Pancreas (tissue), 10 donors: ENCODE results near the gene MRM3. TPM values are rescaled to one million over a fixed set of nuclear protein-coding genes. Genes with fewer than 3 reads are reported as not detected.
A peak's percentile ranks its signal among the peaks of the same experiment; 100 is the strongest.
"Not testable (repeated sequence)": the region's sequence is repeated elsewhere in the genome, so short reads cannot be mapped to it uniquely, and the experiment has no call there.

Experiments used
- ATAC-seq, 4 donors: fragments of 200-7000 bp; cut with Tn5 transposase; one replicate each; pipeline versions ENCODE4 v1.8.0 to v1.9.1; 2020; ENCODE audit warnings: mild to moderate bottlenecking in 4 of 4, moderate library complexity in 4 of 4
- DNase-seq, 6 donors: peaks; one replicate each; pipeline ENCODE4 v3.0.0-alpha.2; 2020
- FAIRE-seq: peaks from 2 replicates; lab custom pipeline; 2012; peaks lifted over from hg19 to GRCh38; lab: Jason Lieb, UNC
- H3K27ac ChIP-seq, 4 donors: fragments of 200-600 bp; sonication (generic); 1 replicate in 3 of 4; 2 replicates in 1 of 4; pipeline versions ENCODE4 v1.5.0 to v1.8.0; 2020
- H3K27me3 ChIP-seq, 4 donors: fragments of 200-600 bp; one replicate each; pipeline ENCODE4 v1.8.0; 2021
- H3K36me3 ChIP-seq, 3 donors: fragments of 200-600 bp; sonication (generic) in 1 of 3; one replicate each; pipeline versions ENCODE4 v1.5.0 to v1.8.0; 2020 to 2021
- H3K4me1 ChIP-seq, 3 donors: fragments of 200-600 bp; one replicate each; pipeline ENCODE4 v1.8.0; 2021
- H3K4me3 ChIP-seq, 4 donors: fragments of 200-600 bp; sonication (generic) in 2 of 4; one replicate each; pipeline versions ENCODE4 v1.5.0 to v1.8.0; 2020 to 2021
- H3K9me3 ChIP-seq, 4 donors: fragments of 200-600 bp; one replicate each; pipeline ENCODE4 v1.8.0; 2021
- WGBS, 2 donors: extraction: QIAGEN DNeasy Blood & Tissue Kit; methylation state at CpG; one replicate each; pipeline ENCODE4 v1.1.7; 2013; 5-methylcytosine and 5-hydroxymethylcytosine counted together
- intact Hi-C, 3 donors: fragments of 100-400 bp; cut with DNase I; formaldehyde crosslinking; loops; one replicate each; pipeline versions ENCODE4 v1.11.1 to v1.14.2; 2022
- polyA plus RNA-seq, 2 donors: library from polyadenylated mRNA; stranded (reverse); fragments of 200-250 nt; gene quantifications; one replicate each; pipeline ENCODE4 v1.2.3, GENCODE V29; 2013
- total RNA-seq, 6 donors: library from RNA; stranded (reverse); fragmentation: NEBNext Ultra II Directional in 4 of 6; extraction: Animal tissue kit (Norgen Biotek cat#: 25700) in 4 of 6; gene quantifications; one replicate each; pipeline versions ENCODE4 v1.2.1 to v1.2.4, GENCODE V29; 2021 to 2023
- TF ChIP-seq, protein P1 (sequence below), 4 donors: fragments of 200-600 bp; sonication (generic) in 3 of 4; IDR thresholded peaks; one replicate each; pipeline versions ENCODE4 v1.5.0 to v1.8.0; 2021; ENCODE audit warnings: antibody characterized with exemption in 4 of 4
- donor health status: healthy with polysubstance abuse.
- donor health status: DM: no; HTN: no; CAD: no; lungs with moderate emphysema.
- donor health status: DM: no; HTN: no; CAD: no.
- donor health status: control.
- donor health status: control.
- donor health status: Bipolar disorder and iron deficiency.
- donor health status: DM: yes; HTN: yes; CAD: no.
- donor health status: DM: no; HTN: no; CAD: no.
- donor health status: DM: no; HTN: no; CAD: no.
- donor health status: DM: yes; HTN: yes; CAD: no.

MRM3 gene
- total and polyA plus RNA-seq, 8 donors = 11.3 to 19.1 (median 13.9) TPM

DNA sequence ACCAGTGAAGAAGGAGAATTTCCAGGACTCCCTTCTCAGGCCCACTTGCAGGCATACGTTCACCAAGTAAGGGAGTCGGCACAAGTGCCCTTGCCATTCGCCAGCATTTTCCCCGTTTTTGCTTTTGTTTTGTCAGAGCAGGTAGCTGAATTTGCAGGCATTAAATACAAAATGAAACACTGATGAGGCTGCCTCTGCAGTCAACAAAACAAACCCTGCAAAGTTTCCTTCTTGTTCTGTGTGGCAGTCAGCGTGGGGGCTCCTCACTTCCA is 7.9 kb upstream of the MRM3 start:
- FAIRE-seq (no peak), ATAC-seq (no peak), DNase-seq (no peak)
- H3K4me3 ChIP-seq = no peak overlapping the region
- H3K27me3 ChIP-seq = no peaks in the 10 kb centered on the region
- peaks cover 4 to 66% (median 41%) of the 10 kb centered on the region in 3 donors for H3K36me3 ChIP-seq
- no peak overlapping the region for H3K27ac ChIP-seq
- H3K9me3 ChIP-seq = no peaks in the 10 kb centered on the region
- H3K4me1 ChIP-seq = peaks cover 0 to 6% (median 0%) of the 10 kb centered on the region in 3 donors
- TF ChIP-seq, protein P1, sequence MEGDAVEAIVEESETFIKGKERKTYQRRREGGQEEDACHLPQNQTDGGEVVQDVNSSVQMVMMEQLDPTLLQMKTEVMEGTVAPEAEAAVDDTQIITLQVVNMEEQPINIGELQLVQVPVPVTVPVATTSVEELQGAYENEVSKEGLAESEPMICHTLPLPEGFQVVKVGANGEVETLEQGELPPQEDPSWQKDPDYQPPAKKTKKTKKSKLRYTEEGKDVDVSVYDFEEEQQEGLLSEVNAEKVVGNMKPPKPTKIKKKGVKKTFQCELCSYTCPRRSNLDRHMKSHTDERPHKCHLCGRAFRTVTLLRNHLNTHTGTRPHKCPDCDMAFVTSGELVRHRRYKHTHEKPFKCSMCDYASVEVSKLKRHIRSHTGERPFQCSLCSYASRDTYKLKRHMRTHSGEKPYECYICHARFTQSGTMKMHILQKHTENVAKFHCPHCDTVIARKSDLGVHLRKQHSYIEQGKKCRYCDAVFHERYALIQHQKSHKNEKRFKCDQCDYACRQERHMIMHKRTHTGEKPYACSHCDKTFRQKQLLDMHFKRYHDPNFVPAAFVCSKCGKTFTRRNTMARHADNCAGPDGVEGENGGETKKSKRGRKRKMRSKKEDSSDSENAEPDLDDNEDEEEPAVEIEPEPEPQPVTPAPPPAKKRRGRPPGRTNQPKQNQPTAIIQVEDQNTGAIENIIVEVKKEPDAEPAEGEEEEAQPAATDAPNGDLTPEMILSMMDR (IDR thresholded peaks at IDR 0.05) = no peak
- 86% methylated on average over 5 of the region's 5 CpGs for WGBS, 2 donors
- intact Hi-C loops = no loop called here

- Histone ChIP-seq H3K9me3 (no peaks in the 10 kb centered on the region), H3K4me1 (peaks cover 0 to 6% (median 4%) of the 10 kb centered on the region in 3 donors), H3K4me3 (no peak overlapping the region), H3K36me3 (peaks cover 0 to 43% (median 23%) of the 10 kb centered on the region in 3 donors), H3K27me3 (no peaks in the 10 kb centered on the region), H3K27ac (no peak overlapping the region)
- FAIRE-seq (no peak), DNase-seq (peak in 1 of 6 donors; percentile 29), ATAC-seq (no peak)
- 91 to 92% methylated on average over 11 of the region's 11 CpGs for WGBS, 2 donors
- TF ChIP-seq, protein P1 (IDR thresholded peaks at IDR 0.05) = no peak
- intact Hi-C loops = no loop called here
Measured at GRCh38 chr17:778096-778495, 4.1 kb upstream of the MRM3 start.

- Histone ChIP-seq H3K27me3 (no peaks in the 10 kb centered on the region), H3K36me3 (peaks cover 0 to 6% (median 0%) of the 10 kb centered on the region in 3 donors), H3K27ac (peak overlapping the region in 3 of 4 donors; percentile 20 to 74 (median 33)), H3K9me3 (no peaks in the 10 kb centered on the region), H3K4me3 (peak overlapping the region in 3 of 4 donors; percentile 73 to 86 (median 80)), H3K4me1 (peaks cover 17 to 31% (median 20%) of the 10 kb centered on the region in 3 donors)
- ATAC-seq = no peak
- 32 to 38% methylated on average over 3 of the region's 3 CpGs for WGBS, 2 donors
- FAIRE-seq = no peak
- TF ChIP-seq, protein P1 (IDR thresholded peaks at IDR 0.05) = no peak
- no peak for DNase-seq
- intact Hi-C loops = no loop called here
Measured at GRCh38 chr17:784143-784542, 2.0 kb downstream of the MRM3 start.

GRCh38 chr17:785901-786300 is 3.7 kb downstream of the MRM3 start:
- H3K27me3 ChIP-seq, intact Hi-C loops, H3K9me3 ChIP-seq, H3K36me3 ChIP-seq, ATAC-seq, FAIRE-seq, H3K27ac ChIP-seq, H3K4me3 ChIP-seq: not testable (repeated sequence)
- H3K4me1 ChIP-seq = peaks cover 17 to 28% (median 20%) of the 10 kb centered on the region in 3 donors
- peak in 1 of 6 donors; percentile 20 for DNase-seq
- WGBS, 2 donors = 83% methylated on average over 7 of the region's 7 CpGs

- Histone ChIP-seq H3K4me1 (peaks cover 14 to 28% (median 17%) of the 10 kb centered on the region in 3 donors), H3K27ac (peak overlapping the region; percentile 75 to 82 (median 77)), H3K36me3 (peaks cover 0 to 17% (median 0%) of the 10 kb centered on the region in 3 donors), H3K9me3 (no peaks in the 10 kb centered on the region), H3K4me3 (no peak overlapping the region), H3K27me3 (no peaks in the 10 kb centered on the region)
- intact Hi-C loops = no loop called here
- 33 to 37% methylated on average over 12 of the region's 12 CpGs for WGBS, 2 donors
- DNase-seq (peak; percentile 66 to 94 (median 88)), FAIRE-seq (no peak), ATAC-seq (peak; percentile 78 to 84 (median 82))
- TF ChIP-seq, protein P1 (IDR thresholded peaks at IDR 0.05) = no peak
Measured at GRCh38 chr17:787641-788221, 5.6 kb downstream of the MRM3 start.
